Stimulated activated naive CD4-positive, alpha-beta T cell treated with Interleukin-2 at 50 U/mL for 16 hours (primary cell): ENCODE measurements around the gene NUDT21.

Experiments used
- DNase-seq: peaks from one replicate; lab custom pipeline; 2025; lab: John Stamatoyannopoulos, UW

Gene NUDT21

DNA sequence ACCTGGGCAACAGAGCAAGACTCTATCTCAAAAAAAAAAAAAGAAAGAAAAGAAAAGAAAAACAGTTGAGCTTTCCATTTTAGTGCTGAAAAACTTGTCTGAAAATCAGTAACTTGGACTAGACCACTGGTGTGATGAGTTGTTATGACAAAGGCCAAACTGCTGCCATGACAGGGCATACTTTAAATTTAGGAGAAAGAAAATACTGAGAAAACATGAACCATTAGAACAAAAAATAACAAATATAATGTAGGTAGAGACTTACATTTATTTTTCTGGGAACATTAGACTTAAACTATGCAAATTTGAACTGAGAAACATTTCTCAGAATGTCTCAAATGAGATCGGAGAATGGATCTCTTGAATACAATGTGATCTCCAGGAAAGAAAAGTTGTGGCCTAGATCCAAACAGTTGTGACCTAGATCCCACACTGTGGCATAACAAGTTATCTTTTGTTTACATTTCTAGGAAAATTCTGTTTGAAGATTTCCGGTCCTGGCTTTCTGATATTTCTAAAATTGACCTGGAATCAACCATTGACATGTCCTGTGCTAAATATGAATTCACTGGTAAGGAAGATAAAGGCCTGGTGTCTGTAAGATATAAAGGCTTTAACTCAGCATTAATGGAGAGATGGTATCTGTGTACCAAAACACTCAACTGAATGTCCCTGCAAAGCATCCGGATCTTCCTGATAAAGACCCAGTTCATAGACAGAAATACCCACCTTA, 11.1 kb upstream of the NUDT21 start:
- DNase-seq = no peak

DNA sequence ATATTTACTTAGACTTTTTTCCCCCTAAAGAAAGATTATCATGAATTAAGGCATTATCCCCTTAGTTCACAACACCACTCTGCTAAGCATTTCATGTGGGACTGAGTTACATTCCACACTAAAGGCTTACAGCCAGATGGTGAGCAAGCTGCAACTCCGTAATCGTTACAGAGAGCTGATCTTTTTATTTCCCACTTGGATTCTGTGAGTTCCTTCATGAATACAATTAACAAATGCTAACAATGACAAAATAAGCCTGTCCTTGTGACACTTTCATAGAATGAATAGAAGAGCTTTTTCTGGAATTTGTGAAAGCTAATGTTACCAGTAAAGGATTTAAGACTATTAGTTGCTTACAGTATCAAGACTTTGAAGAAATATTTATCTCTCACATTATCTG, 9.0 kb upstream of the NUDT21 start:
- no peak for DNase-seq

DNA sequence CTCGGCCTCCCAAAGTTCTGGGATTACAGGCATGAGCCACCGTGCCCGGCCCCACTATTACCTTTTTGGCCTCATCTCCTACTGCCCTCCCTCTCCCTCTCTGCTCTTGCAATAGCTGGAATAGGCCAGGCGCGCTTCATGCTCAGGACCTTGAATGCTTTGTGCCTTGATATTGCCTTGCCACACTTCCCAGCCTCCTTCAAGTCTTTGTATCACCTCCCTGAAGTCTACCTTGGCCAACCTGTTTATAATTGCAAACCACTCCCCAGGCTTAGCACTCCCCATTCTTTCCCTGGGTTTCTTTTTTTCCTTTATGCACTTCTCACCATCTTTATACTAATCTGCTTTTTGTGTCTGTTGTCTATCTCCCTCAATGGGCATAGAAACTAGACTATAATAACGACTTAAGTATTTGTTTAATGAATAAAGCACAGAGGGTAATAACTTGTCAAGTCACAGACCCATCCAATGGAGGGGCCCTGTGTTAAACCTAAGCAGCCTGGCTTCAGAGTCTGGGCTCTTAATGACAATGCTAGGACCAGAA, 6.9 kb upstream of the NUDT21 start:
- DNase-seq = no peak

GRCh38 chr16:56451753-56452689, 889 bp upstream of the NUDT21 start:
- DNase-seq = no peak

GRCh38 chr16:56450275-56450985, 702 bp downstream of the NUDT21 start:
- no peak for DNase-seq

- no peak for DNase-seq
These were observed 3.1 kb downstream of the NUDT21 start for GRCh38 chr16:56448005-56448404.

DNA sequence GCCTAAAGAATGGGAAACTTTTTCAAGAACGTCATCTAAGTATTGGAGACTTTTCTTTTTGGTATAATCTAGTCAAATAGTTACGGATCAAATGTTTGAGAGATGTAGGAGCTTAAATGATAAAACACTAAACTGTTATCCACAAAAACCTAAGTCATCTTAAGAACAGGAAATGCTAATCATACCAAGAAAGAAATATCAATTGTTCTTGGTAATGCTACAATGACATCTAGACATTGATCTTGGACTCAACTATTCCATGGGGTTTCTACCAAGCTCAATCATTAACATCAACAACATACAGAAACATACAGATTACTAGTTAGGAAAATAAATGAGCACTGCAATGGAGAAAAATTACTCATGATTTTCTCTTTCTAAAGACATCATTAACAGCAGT, 3.8 kb downstream of the NUDT21 start:
- no peak for DNase-seq

DNA sequence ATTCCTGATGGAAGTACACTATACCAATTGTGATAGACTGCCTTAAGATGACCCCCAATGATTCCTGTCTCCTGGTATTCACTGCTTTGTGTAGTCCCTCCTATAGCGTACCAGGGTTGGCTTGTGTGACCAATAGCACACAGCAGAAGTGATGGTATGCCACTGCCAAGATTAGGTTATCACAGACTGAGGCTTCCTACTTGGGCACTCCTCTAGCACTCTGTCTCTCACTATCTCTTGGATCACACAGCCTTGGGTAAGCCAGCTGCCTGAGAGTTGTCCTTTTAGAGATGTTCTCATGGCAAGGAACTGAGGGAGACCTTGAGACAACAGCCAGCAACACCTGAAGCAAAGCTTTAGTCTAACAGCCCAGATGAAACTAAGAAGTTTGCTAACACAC, 13.1 kb downstream of the NUDT21 start:
- DNase-seq = no peak

DNA sequence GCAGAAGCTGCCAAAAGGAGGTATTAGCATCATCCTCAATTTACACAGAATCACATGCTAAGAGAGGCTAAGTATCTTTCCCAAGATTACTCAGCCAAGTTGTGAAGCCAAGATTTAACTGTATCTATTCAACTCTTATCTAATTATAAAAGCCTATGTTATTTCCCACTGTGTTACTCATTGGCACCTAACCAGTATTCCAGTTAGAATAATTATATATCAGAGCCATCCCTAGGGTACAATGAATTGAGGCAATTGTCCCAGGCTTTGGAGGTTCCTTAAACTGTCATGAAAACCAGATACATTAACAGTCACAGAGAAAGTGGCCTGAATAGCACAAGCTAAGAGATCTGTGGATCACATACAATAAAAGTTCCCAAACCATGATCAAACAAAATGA, 14.9 kb downstream of the NUDT21 start:
- DNase-seq = no peak

- no peak for DNase-seq
These were observed 23.0 kb downstream of the NUDT21 start for GRCh38 chr16:56428091-56428490.

- no peak for DNase-seq
These were observed 24.5 kb downstream of the NUDT21 start for GRCh38 chr16:56426585-56426984.

DNA sequence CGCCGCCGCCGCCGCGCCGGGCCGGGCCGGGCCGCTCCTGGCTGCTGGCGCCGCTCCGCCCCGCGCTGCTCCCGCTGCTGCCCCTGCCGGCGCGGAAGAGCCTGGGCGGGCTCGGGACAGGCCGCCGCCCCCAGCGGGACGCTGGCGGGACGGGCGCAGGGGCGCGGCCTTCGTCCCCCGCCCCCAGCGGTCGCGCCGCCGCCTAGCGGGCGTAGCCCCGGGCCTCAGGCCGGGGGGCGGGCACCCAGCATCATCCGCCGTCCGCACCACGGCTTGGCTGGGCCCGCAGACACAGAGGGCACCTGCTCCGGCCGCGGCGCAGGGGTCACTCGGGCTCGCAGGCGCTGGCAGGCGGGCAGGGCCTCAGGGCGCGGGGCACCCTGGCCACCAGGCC, 25.7 kb downstream of the NUDT21 start, which contains the start of gene AMFR:
Gene AMFR, minus strand, starts transcription at position 107 of the 394 bp plus-strand sequence. CDS start 218 bp downstream, outside the sequence.
- DNase-seq = peak; percentile 48

DNA sequence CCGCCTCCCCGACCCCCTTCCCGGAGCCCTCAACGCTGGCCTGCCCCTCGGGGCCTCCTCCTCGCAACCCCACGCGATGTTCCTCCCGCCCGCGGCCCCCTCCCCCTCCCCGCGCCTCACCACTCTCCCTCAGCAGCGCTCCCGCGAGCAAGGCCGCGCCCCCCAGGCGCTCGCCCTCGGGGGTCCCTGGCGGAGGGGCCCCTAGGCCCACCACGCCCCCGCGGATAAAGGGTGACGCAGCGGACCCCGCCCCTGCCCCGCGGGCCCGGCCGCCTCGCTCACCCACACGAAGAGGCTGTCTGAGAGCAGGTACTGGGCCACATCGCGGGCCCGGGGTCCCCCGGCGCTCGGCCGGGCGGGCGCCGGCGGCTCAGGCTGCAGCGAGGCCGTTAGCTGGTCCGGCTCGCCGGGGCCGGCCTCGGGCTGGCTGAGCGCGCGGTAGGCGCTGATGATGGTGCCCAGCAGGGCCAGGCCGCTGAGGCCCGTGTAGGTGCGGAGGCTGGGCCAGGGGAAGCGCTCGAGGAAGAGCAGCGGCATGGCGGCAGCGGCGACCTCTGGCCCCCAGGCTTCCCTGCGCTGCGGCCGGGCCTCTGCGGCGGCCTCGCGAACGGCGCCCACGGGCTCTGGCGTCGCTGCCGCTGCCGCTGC, 26.2 kb downstream of the NUDT21 start:
- peak; percentile 35 for DNase-seq

DNA sequence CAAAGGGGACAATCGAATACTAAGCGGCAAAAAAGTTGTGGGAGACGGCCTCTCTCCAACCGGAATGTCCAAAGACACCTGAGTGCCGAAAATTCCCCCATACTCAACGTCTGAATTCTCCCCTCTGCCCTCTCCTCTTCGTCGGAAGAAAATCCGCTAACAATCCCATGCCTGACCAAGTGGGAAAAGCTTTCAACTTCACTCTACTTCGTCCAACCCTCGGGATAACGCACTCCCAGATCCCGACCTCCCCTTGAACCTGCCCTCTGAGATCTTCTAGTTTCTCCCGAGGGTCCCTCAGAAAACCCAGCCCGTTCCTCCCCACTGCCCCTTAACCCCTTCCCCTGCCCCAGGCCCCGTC, 26.7 kb downstream of the NUDT21 start:
- no peak for DNase-seq

- DNase-seq = no peak
These were observed 27.3 kb downstream of the NUDT21 start for GRCh38 chr16:56423584-56424403.

GRCh38 chr16:56422896-56423441, 28.2 kb downstream of the NUDT21 start:
- no peak for DNase-seq

GRCh38 chr16:56421976-56422669, 29.0 kb downstream of the NUDT21 start:
- no peak for DNase-seq

DNA sequence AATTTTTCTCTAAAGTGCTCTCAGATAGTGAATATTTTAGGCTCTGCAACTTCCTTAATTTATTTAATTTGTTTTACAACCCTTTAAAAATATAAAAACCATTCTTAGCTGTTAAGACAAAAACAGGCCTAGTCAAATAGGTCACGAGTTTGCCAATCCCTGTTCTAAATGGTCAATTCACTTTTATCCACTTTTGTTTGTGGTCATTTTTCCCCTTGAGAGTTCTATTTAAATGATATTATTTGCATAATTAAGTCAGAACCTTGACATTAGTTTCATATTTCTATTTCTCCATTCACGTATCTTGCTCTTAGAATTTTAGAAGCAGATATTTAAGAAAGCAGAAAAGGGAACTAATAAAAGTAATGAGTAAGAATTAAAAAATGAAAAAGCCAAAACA, 29.8 kb downstream of the NUDT21 start:
- no peak for DNase-seq

DNA sequence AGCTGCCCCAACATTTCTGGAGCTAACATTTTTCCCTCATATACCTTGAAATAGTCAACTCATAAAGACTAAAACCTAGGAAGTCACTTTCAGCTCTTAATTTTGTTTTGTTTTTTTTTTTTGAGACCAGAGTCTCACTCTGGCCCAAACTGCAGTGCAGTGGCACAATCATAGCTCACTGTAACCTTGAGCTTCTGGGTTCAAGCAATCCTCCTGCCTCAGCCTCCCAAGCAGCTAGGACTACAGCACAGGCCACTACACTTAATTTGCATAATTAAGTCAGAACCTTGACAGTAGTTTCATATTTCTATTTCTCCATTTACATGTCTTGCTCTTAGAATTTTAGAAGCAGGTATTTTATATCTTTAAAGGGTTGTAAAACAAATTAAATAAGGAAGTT, 30.5 kb downstream of the NUDT21 start:
- no peak for DNase-seq
